Calu3 (cell line): ENCODE results near the gene DIAPH2. TPM values are rescaled to one million over a fixed set of nuclear protein-coding genes. Genes with fewer than 3 reads are reported as not detected.

ENCODE experiments used
- BruUV-seq: library from RNA; stranded (reverse); fragments of 400-500 nt; replicated peaks from 2 replicates; lab custom pipeline; 2021; lab: Mats Ljungman, UMichigan
- CTCF ChIA-PET: fragments of 300-600 bp; sonication (Branson Sonifier 250); formaldehyde crosslinking; loops from one replicate; lab custom pipeline; 2022; ENCODE audit warnings: antibody characterized with exemption; lab: Charles Lee
- DNase-seq: peaks from one replicate; pipeline ENCODE4 v3.0.0; 2022
- H3K27ac Mint-ChIP-seq: one replicate; pipeline ENCODE4 v1.8.0; 2022; ENCODE audit warnings: mixed read lengths; ENCODE audit not compliant: unreplicated experiment
- H3K27me3 Mint-ChIP-seq: one replicate; pipeline ENCODE4 v1.8.0; 2022; ENCODE audit warnings: mixed read lengths; ENCODE audit not compliant: unreplicated experiment
- H3K36me3 Mint-ChIP-seq: one replicate; pipeline ENCODE4 v1.8.0; 2022; ENCODE audit warnings: mild to moderate bottlenecking, moderate library complexity, mixed read lengths; ENCODE audit not compliant: insufficient read depth, unreplicated experiment
- H3K4me1 Mint-ChIP-seq: one replicate; pipeline ENCODE4 v1.8.0; 2022; ENCODE audit warnings: mild to moderate bottlenecking, low read depth, mixed read lengths; ENCODE audit not compliant: unreplicated experiment
- H3K4me3 Mint-ChIP-seq: one replicate; pipeline ENCODE4 v1.8.0; 2022; ENCODE audit warnings: mild to moderate bottlenecking, low read depth, moderate library complexity, mixed read lengths; ENCODE audit not compliant: unreplicated experiment
- H3K9me3 Mint-ChIP-seq: one replicate; pipeline ENCODE4 v1.8.0; 2022; ENCODE audit warnings: low read depth, mixed read lengths; ENCODE audit not compliant: unreplicated experiment
- intact Hi-C: fragments of 100-400 bp; cut with micrococcal nuclease; formaldehyde crosslinking; loops from one replicate; pipeline ENCODE4 v1.10.0; 2022; ENCODE audit not compliant: unreplicated experiment
- total RNA-seq: library from RNA; stranded (reverse); gene quantifications from 2 replicates; pipeline ENCODE4 v1.2.3, GENCODE V29; 2022
- TF ChIP-seq, protein P1 (sequence below): fragments of 200-600 bp; IDR thresholded peaks from one replicate; pipeline ENCODE4 v1.8.0; 2022; ENCODE audit warnings: antibody characterized with exemption; ENCODE audit not compliant: unreplicated experiment

DIAPH2 gene
- total RNA-seq, 1 experiment from 2014 or later, result 24.2 TPM

DNA sequence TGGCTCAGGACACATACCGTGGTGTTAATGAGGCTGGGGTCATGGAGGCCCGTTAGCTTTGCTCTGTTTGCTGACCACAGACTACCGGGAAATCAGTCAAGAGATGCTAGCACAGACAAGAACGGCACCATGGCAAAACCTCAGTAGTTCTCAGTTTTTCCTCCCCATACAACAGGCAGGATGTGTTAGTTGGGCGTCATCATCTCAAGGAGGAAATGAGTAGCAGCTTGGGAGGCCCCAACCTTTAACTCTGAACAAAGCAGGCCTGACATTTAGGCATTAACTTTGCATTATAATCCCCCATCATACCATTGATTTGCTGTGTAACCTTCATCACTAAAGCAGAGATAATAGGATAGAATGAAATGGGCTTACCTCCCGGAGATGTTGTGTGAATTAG lies 913.3 kb downstream of the DIAPH2 start:
- peaks cover 3% of the 10 kb centered on the region for H3K9me3 Mint-ChIP-seq
- DNase-seq, result no peak
- intact Hi-C loops, result no loop called here
- no TSS peak for BruUV-seq
- peaks cover 6% of the 10 kb centered on the region for H3K4me1 Mint-ChIP-seq
- no peak overlapping the region for H3K27ac Mint-ChIP-seq
- CTCF ChIA-PET, result no interaction called here
- H3K27me3 Mint-ChIP-seq, result no peaks in the 10 kb centered on the region
- TF ChIP-seq, protein P1, sequence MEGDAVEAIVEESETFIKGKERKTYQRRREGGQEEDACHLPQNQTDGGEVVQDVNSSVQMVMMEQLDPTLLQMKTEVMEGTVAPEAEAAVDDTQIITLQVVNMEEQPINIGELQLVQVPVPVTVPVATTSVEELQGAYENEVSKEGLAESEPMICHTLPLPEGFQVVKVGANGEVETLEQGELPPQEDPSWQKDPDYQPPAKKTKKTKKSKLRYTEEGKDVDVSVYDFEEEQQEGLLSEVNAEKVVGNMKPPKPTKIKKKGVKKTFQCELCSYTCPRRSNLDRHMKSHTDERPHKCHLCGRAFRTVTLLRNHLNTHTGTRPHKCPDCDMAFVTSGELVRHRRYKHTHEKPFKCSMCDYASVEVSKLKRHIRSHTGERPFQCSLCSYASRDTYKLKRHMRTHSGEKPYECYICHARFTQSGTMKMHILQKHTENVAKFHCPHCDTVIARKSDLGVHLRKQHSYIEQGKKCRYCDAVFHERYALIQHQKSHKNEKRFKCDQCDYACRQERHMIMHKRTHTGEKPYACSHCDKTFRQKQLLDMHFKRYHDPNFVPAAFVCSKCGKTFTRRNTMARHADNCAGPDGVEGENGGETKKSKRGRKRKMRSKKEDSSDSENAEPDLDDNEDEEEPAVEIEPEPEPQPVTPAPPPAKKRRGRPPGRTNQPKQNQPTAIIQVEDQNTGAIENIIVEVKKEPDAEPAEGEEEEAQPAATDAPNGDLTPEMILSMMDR, result no peak
- H3K36me3 Mint-ChIP-seq, result no peaks in the 10 kb centered on the region
- no peak overlapping the region for H3K4me3 Mint-ChIP-seq

DNA sequence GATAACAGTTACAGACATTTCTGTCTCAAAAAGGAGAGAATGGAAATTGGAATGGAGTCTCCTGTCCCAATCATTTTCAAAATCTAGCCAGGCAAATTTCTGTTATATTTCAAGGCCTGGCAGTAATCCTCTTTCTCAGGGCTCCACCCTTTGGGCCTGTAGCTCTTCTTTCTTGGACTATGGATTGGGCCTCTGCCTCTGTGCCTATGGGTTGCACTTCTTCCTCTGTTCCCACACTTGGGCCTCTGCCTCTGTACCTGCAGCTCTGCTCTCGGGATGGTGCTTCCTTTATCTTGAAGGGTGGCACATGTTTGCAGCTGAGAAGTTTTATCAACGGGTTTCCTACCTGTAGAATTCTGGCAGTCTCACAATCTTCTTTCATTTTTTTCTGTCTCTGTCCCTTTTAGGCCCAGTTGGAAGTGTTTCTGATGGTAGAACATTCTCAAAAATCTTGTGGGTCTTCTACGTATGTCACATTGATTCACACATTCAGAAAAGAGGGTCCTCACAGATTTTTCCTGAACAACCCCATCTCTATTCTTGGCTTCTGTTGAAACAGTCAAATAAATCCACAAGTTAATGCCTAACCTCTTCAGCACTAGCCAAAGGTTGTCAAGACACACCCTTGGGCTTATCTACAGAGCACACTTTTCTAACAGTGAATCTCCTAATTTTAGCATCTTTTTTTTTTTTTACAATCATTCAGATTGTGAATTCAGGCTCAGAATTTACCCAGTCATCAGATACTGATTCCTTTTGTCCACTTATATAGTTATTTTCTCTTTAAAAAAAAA lies 918.0 kb downstream of the DIAPH2 start:
- Mint-ChIP-seq H3K27ac (no peak overlapping the region), H3K36me3 (no peaks in the 10 kb centered on the region), H3K4me3 (no peak overlapping the region), H3K27me3 (no peaks in the 10 kb centered on the region), H3K9me3 (peaks cover 3% of the 10 kb centered on the region), H3K4me1 (peaks cover 6% of the 10 kb centered on the region)
- TF ChIP-seq, protein P1, result no peak
- CTCF ChIA-PET, result no interaction called here
- intact Hi-C loops, result no loop called here
- no peak for DNase-seq
- BruUV-seq, result no TSS peak

DNA sequence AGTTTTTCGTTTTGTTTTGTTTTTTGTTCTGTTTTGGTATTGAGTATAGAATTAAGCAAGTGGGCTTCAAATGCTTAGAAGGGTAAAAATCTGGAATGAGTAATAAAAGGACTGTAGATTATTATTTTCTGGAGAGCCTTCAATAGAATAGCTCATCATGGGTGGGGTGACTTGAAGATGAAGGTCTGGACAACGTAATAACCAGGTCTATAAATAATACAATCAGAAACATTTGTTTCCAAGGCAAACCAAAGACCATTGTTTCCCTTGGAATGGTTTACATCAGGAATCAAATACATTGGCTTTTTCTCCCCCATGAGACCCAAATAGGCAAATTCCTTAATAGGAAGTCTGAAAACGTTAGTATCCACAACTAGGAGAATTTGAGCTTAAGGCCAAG lies 920.6 kb downstream of the DIAPH2 start:
- intact Hi-C loops, result no loop called here
- no peaks in the 10 kb centered on the region for H3K36me3 Mint-ChIP-seq
- no peak for DNase-seq
- no peak overlapping the region for H3K4me3 Mint-ChIP-seq
- no peaks in the 10 kb centered on the region for H3K27me3 Mint-ChIP-seq
- H3K27ac Mint-ChIP-seq, result no peak overlapping the region
- CTCF ChIA-PET, result interaction anchor here (1.0 kb wide), 1 partner anchor 9 kb away, joined by 3 read pairs; no protein-coding TSS in a partner anchor
- H3K9me3 Mint-ChIP-seq, result peaks cover 3% of the 10 kb centered on the region
- BruUV-seq, result no TSS peak
- peaks cover 6% of the 10 kb centered on the region for H3K4me1 Mint-ChIP-seq
- TF ChIP-seq, protein P1, result no peak

DNA sequence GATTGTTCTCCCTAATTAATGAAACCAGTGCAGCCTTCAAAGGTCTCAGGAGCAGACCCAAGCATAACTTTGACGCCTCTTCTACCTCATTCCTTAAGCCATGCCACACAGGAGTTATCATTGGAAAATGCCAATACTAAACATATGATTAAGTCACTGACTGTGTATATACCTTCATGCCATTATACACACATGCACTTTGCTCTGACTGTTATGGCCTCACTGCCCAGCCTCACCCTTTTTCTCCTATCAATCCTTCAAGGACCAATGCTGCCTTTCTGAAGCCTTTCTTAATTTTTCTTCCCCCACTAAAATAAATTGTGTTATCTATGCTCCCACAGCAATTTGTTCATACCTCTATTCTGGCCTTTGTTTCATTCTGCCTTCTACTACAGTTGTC lies 924.7 kb downstream of the DIAPH2 start:
- TF ChIP-seq, protein P1, result no peak
- Mint-ChIP-seq H3K4me1 (peaks cover 3% of the 10 kb centered on the region), H3K36me3 (no peaks in the 10 kb centered on the region), H3K27ac (no peak overlapping the region), H3K9me3 (no peaks in the 10 kb centered on the region), H3K27me3 (no peaks in the 10 kb centered on the region), H3K4me3 (no peak overlapping the region)
- BruUV-seq, result no TSS peak
- intact Hi-C loops, result no loop called here
- no peak for DNase-seq
- CTCF ChIA-PET, result no interaction called here
